ENCODE data around the gene NPVF. TPM values are rescaled to one million over a fixed set of nuclear protein-coding genes. Genes with fewer than 3 reads are reported as not detected.

The NPVF gene
- total RNA-seq, 1 donor from 2014 or later = not detected

- ATAC-seq (no peak), DNase-seq (ENCODE audit: missing footprints) (no peak)
- intact Hi-C loops (cut with DNase I) = no loop called here
Observed at GRCh38 chr7:25180946-25181345, 47.3 kb downstream of the NPVF start.

GRCh38 chr7:25180592-25180923 is 47.7 kb downstream of the NPVF start:
- intact Hi-C loops (cut with DNase I) = no loop called here

GRCh38 chr7:25179771-25180591 is 48.3 kb downstream of the NPVF start:
- DNase-seq (ENCODE audit: missing footprints) = peak; percentile 96
- intact Hi-C loops (cut with DNase I) = no loop called here
- ATAC-seq = peak; percentile 99

More at GRCh38 chr7:25180592-25180923, 47.7 kb downstream of the NPVF start:
- ATAC-seq (peak; percentile 48), DNase-seq (ENCODE audit: missing footprints) (no peak)

GRCh38 chr7:25179325-25179724 is 49.0 kb downstream of the NPVF start:
- DNase-seq (ENCODE audit: missing footprints) (no peak), ATAC-seq (no peak)
- intact Hi-C loops (cut with DNase I) = no loop called here

Other genes starting within 250 kb of the NPVF start
- gene OSBPL3, start 248.3 kb downstream of the NPVF start, total RNA-seq = 8.5 TPM
- gene CYCS, start 103.2 kb downstream of the NPVF start, total RNA-seq = 699 TPM

Data from Right ventricle myocardium inferior (tissue), 1 donor.